Stimulated activated CD8-positive, alpha-beta memory T cell treated with anti-CD3 and anti-CD28 coated beads, Interleukin-2, amount 100 ng/mL, for 48 hours (primary cell): ENCODE results near the gene MOCOS.
"Not testable (repeated sequence)": the region's sequence is repeated elsewhere in the genome, so short reads cannot be mapped to it uniquely, and the experiment has no call there.

Experiments
- DNase-seq, 2 donors: peaks; one replicate each; pipeline ENCODE4 v3.0.0-alpha.2; 2020; ENCODE audit warnings: low read depth in 2 of 2

Gene MOCOS

DNA sequence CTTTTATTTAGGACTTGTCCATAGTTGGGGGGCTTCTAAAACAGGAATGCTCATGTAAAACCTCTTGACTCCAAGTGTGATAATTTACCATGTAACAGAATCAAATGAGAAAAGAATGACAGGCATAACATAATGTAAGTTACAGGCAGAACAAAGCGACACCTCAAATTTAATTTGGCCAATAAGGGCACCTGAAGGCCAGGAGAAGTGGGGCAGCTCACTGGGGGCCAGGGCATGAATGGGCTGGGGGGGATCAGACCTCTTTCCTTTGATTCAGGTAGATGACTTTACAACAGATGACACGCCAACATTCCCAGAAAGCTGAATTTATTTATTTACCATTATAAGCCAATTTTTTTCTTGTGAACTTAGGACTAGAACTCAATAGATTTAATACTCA is 14.5 kb downstream of the MOCOS start:
- DNase-seq = no peak

DNA sequence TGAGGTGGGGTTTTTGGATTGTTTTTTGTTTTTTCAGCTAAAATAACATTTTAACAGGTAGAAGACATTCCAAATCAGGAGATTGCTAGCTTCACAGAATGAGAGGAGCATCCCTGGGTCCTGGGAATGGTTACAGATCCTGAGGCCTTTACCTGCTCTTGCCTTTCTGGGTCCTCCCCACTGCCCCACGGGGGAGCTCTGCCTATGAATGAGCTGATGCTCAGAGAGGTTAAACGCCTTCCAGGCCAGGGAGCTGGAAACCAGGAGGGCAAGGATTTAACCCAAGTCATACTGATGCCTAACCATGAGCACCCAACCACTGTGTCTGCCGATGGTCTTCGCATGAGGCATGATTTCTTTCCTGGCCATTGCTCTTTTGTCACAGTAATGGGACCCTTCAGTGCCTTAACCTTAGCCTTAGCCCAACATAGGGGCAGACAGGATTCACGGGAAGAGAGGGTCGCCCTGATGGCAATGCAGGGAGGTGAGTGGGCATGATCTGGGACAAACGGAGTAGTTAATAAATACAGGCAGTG is 16.1 kb downstream of the MOCOS start:
- no peak for DNase-seq

DNA sequence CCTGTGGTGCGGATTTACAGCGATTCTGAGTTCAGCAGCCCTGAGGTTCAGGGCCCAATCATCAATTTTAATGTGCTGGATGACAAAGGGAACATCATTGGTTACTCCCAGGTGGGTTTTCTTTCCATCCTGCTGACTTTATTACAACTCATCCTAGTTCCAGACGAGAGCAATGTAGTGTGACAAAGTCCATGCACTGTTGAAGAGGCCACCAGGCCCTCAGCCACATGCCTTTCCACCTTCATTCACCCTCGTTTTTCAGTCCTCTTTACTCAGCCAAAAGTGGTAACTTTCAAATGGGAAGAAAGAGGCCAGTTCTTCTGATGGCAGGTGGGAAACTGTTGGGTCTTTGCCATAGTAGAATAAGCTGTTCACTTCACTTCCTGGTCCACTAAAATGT is 17.9 kb downstream of the MOCOS start:
- no peak for DNase-seq

DNA sequence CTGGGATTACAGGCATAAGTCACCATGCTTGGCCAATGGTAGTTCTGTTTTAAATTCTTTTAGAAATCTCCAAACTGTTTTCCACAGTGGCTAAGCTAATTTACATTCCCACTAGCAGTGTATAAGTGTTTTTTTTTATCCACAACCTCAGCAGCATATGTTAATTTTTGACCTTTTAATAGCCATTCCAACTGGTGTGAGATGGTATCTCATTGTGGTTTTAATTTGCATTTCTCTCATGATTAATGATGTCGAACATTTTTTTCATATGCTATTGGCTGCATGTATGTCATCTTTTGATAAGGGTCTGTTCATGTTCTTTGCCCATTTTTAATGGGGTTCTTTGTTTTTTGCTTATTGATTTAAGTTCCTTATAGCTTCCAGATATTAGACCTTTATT is 20.0 kb downstream of the MOCOS start:
- DNase-seq = no peak

DNA sequence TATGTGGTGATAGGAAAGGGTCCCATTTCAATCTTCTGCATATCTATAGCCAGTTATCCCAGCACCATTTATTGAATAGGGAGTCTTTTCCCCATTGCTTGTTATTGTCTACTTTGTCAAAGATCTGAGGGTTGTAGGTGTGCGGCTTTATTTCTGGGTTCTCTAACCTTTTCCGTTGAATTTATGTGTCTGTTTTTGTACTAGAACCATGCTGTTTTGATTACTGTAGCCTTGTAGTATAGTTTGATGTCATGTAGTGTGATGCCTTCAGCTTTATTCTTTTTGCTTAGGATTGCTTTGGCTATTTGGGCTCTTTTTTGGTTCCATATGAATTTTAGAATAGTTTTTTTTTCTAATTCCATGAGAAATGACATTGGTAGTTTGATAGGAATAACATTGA is 20.7 kb downstream of the MOCOS start:
- not testable (repeated sequence) for DNase-seq

DNA sequence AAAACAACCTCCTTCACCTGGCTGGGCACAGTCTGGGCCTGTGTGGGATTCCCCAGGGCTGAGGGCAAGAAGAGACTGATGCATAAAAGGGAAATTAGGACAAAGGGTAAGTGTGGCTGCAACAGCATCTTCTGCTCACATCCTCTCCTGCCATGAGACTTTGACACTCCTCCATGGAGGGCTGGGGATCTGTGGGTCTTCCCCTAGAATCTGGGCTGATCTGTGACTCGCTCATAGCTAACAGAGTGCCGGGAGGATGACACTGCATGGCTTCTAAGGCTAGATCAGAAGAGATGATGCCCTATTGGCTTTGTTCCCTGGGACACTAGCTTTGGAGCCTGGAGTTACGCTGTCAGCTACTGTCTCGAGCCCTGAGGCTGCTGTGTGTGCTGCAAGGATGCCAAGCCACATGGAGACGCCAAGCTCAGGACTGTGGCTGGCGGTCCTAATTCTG is 24.3 kb downstream of the MOCOS start:
- no peak for DNase-seq

DNA sequence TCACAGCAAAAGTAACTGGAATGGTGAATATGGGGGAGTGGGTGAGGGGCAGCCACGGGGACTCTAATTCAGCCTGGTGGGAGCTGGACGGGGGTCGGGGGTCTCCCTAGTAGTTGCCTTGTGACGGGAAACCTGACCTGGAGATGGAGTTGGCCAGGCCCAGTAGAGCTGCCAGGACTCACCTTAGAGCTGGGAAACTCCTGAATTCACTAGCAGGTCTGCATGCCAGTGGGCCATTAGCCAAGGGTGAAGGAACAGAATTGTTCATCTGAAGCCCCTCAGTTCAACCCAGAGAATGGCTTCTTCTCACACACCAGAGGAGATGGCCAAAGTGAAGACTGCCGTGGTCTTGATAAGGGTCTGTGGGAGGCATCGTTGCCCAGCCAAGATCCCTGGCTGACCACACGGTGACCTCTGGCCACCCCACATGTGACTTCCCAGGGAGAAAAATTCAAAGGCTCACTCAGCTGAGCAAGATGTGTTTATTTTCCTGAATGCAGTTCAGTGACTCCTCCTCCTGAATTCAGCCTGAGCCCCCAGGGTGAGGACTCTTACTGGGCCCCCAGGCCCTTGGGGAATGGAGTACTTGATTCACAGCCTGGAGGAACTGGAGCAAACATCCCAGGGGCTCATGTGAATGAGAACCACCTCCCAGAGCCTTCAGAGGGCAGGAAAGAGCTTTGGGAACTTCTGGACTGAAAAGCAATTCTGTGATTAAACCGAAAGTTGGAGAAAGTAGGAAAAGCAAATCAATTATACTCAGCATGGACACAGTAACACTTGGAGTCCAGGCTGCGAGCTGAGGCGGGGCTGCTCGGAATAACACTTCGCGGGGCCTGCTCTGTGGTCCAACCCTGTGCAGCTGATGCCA is 25.2 kb downstream of the MOCOS start:
- DNase-seq = no peak

DNA sequence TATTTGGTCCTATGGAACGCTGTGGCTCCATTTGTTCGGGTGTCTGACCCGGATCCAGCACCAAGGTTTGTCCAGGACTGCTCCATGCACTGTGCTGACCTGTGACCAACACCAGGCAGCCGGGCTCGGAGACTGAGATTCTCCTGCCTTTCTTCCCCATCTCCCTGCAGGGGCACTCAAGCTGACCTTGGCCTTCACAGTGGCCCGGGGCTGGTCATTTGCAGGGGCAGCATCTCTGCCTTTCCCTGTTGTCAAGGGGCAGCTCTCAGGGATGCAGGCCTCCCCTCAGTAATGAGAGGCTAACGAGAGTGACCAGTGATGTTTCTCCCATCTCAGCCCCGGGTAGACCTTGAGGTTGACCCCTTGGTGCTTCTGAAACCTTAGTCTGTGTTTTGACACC is 27.5 kb downstream of the MOCOS start:
- no peak for DNase-seq

DNA sequence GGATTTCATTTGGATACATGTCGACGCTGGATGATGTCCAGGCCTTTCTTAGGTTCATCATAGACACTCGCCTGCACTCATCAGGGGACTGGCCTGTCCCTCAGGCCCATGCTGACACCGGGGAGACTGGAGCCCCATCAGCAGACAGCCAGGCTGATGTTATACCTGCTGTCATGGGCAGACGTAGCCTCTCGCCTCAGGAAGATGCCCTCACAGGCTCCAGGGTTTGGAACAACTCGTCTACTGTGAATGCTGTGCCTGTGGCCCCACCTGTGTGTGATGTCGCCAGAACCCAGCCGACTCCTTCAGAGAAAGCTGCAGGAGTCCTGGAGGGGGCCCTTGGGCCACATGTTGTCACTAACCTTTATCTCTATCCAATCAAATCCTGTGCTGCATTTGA is 28.3 kb downstream of the MOCOS start:
- no peak for DNase-seq

DNA sequence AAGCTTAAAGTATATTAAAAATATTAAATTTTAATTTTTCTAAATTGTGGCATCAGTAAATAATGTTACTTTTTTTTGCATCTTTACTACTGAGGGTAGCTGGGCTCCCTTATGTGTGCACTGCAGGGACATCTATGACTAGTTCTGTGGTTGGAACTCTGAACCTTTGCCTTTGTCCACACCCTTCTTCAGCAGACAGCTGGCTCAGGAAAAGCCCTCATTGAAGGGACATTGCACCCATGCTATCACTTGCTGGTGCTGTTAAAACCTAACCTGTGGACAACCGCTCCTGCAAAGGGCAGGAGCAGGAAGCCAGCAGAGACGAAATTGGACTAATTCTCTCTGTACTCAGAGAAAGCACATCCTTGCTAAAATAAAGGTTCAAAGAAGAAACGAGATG is 30.1 kb downstream of the MOCOS start:
- DNase-seq = no peak

DNA sequence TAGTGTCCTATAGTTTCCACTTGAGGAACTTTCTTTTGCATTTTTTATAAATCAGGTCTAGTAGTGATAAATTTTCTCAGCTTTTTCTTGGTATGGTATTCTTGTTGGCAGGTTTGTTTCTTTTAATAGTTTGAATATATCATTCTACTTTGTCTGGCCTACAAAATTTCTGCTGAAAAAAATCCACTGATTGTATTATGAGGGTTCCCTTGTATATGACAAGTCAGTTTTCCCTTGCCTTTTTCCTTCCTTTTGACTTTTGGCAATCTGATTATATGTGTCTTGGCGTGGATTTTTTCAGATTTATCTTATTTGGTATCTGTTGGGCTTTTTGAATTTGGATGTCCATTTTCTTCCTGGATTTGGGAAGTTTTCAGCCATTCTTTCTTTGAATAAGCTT is 41.9 kb downstream of the MOCOS start:
- no peak for DNase-seq

DNA sequence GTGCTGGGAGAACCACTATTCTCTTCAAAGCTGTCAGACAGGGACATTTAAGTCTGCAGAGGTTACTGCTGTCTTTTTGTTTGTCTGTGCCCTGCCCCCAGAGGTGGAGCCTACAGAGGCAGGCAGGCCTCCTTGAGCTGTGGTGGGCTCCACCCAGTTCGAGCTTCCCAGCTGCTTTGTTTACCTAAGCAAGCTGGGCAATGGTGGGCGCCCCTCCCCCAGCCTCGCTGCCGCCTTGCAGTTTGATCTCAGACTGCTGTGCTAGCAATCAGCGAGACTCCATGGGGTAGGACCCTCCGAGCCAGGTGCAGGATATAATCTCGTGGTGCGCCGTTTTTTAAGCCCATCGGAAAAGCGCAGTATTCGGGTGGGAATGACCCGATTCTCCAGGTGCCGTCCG is 53.2 kb downstream of the MOCOS start:
- not testable (repeated sequence) for DNase-seq

DNA sequence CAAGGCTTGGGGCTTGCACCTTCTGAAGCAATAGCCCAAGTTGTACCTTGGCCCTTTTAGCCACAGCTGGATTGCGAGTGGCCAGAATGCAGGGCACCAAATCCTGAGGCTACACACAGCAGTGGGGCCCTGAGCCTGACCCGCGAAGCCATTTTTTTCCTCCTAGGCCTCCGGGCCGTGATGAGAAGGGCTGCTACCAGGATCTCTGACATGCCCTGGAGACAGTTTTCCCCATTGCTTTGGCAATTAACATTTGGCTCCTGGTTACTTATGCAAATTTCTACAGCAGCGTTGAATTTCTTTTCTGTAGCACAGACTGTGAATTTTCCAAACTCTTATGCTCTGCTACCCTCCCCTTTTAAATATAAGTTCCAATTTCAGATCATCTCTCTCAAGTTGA is 54.5 kb downstream of the MOCOS start:
- no peak for DNase-seq

DNA sequence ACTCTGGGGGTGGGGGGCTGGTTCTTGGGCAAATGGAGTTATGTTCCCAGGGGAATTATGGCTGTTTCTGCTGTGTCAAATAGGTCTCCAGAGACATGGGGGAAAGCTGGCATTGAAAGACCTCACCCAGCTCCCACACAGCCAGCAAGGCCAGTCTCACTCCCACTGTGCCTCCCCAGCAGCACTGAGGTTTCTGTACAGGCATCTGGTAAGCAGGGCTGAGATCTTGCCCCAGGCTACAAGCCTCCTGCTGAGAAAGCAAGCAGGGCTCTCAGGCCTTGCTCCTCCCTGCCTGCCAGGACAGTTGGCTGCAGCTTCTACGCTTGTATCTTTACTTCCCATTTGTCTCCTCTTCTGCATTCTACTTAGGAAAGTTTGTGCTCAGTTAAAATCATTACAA is 59.7 kb downstream of the MOCOS start:
- DNase-seq = no peak

DNA sequence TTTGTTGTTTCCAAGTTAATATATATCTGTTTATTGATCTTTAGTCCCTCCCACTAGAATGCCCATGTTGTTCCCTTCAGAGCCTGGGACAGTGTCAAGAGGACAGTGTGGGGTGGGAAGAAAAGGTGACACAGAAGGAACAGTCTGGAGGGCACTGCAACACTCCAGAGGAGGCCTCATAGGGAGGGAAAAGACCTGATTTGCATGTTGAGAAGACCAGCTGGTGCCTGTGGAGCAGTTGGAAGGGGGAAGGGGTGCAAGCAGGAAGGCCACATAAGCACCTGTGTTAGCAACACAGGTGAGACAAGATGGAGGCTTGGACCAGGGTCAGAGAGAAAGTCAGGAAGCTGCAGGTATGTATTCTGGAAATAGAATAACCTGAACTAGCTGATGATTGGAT is 62.1 kb downstream of the MOCOS start:
- no peak for DNase-seq

DNA sequence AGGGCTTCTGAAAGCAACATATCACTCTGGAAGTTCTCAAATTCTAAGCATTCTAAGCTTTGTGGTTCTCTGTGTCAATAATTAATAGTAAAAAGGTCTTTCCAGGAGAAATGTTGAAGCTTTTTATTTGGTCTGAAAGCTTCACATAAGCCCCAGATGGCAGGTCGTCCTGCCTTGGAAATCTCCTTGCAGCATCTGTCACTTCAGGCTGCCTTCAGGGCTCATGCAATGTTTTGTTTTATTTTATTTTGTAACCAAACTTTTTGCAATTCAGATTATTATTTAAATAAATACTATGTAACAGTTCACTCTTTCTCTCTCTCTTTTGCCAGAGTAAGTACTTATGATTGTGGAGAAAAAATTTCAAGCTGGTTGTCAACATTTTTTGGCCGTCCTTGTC is 63.5 kb downstream of the MOCOS start:
- no peak for DNase-seq

DNA sequence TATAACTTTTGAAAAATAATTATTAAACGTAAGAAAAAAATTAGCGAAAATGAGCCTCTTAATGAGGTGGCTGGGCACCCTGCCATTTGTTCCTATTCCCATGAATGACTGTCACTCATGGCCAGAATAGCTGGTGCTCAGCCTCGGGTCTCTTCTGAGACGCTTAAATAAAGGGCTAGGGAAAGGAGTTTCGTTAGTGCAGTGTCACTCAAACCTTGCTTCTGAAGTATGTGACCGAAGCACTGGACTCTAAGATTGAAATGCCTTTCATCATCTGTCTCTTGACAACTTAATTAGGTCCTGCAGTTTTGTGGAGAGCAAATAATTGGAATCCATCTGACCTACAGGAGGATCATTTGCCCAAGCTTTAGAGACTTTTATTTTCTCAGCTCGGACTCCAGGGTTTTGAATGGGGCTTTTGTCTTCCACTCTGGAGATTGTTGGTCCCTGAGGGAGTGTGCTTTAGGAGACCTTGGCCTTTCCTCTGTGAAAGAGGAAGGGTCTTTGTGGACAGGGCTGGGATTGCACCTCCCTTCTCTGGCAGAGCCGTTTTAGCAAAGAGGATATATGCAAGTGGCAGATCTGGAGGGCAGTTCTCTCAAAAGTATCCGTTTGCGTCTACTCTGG is 67.9 kb downstream of the MOCOS start:
- DNase-seq = no peak

DNA sequence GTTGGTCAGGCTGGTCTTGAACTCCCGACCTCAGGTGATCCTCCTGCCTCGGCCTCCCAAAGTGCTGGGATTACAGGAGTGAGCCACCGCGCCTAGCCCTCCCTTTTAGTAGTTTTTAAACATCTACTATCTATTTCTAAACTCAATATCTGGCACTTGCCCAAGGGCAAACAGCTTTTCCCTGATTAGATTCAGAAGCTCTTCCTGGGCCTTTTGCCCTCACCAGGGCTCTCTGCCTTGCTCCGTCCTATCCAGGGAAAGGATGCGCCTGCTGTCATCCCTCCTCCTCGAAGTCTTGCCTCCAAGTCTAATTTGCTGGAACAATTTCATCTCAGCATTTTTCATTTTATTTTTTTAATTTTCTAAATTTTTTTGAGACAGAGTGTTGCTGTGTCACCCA is 68.8 kb downstream of the MOCOS start:
- no peak for DNase-seq

DNA sequence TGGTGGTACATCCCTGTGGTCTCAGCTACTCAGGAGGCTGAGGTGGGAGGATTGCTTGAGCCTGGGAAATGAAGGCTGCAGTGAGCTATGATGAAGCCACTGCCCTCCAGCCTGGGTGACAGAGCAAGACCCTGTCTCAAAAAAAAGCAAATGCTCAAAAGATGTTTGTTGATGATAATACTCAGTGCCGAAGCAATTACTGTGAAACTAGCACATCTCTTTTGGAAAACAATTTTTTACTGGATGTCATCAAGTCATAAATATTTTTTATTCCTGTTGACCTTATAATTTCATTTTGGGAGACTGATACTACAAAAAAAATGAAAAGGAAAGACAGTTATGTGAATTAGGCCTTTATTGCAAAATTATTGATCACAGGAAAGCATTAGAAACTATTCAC is 75.7 kb downstream of the MOCOS start:
- no peak for DNase-seq

DNA sequence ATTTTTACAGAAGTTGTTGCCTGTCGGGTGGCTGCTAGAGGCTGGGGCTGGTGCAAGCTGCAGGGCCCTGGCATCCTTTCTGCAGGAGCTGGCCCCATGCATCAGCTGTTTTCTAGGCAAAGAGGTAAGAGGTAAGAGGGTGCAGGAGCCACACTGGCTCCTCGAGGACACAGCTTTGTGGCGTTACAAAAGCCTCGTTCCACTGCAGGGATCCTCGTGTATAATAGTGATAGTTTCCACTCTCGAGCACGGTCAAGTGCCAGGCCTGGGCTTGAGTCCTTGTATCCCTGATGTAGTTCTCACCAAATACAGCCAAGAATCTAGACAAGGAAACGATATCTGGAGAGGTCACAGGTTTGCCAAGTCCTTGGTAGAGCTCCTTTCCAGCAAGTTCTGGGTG is 77.0 kb downstream of the MOCOS start:
- no peak for DNase-seq

DNA sequence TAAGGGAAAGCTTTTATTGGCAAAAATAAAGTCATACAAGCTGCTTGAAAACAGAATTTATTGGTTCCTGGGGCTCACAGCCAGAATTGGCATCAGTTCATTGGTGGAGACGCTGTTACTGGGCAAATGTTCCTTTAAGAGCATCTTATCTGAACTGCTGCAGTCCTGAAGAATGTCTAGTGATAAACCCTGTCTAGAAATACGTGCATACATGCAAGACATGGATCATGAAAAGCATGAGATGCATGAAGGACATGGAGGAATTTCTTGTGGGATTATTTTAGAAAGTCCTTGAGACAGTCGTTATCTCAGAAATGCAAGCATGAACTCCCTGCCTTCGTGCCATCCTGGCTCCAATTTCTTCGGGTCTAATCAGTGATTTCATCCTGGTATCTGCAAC is 77.7 kb downstream of the MOCOS start:
- no peak for DNase-seq

DNA sequence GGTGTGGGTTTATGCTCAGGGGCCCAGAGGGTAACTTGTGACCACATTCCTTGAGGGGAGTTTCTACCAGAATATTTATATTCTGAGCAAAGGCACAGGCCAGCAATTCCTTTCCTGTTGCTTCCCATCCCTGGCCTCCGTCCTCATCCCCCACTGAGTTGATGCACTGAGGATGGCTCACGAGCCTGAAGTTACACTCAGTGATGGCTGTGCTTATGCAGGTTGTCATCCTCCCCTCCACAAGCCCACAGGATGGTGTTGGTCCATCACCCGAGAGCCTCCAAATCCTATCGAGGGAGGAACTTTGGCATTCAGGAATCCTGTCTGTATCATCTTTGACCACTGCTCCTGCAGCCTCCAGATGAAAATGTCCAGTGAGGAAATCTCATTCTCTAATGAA is 81.9 kb downstream of the MOCOS start:
- DNase-seq = no peak

DNA sequence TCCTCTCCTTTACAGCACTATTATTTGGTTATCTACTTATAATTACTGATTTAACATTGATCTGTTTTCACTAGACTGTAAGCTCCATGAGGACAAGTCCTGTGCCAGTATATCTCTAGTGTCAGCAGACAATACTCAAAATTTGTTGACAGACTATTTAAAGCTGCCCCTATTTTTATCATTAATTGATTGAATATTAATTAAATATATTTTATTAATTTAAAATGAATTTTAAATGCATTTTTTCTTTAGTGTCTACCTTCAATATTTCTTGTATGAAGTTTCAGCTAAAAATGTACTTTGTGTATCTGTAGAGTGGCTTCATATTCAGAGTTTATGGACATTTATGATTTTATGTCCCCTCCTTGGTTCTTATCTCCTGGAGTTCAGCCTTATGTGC is 83.9 kb downstream of the MOCOS start:
- no peak for DNase-seq
